SJSA1 (cell line): Measurements from ENCODE around the gene SUN3. TPM values are rescaled to one million over a fixed set of nuclear protein-coding genes. Genes with fewer than 3 reads are reported as not detected.

Experiments
- DNase-seq, 2 experiments: peaks; one replicate each; pipeline ENCODE4 v3.0.0-alpha.2; 2015 to 2020; ENCODE audit warnings: low spot score in 2 of 2, low read depth in 1 of 2
- H3K27ac ChIP-seq: fragments of 250-450 bp; sonication (Bioruptor Pico); 2 replicates; pipeline ENCODE4 v1.5.1; 2020; ENCODE audit warnings: mild to moderate bottlenecking, moderate library complexity
- H3K27me3 ChIP-seq: fragments of 250-450 bp; sonication (Bioruptor Pico); replicated peaks from 2 replicates; pipeline ENCODE4 v1.5.1; 2020; ENCODE audit warnings: mild to moderate bottlenecking, moderate library complexity
- H3K36me3 ChIP-seq: fragments of 250-450 bp; sonication (Bioruptor Pico); 2 replicates; pipeline ENCODE4 v1.5.1; 2020; ENCODE audit warnings: mild to moderate bottlenecking
- H3K4me1 ChIP-seq: fragments of 250-450 bp; sonication (Bioruptor Pico); replicated peaks from 2 replicates; pipeline ENCODE4 v1.6.1; 2021; ENCODE audit warnings: mild to moderate bottlenecking
- H3K4me3 ChIP-seq: fragments of 250-450 bp; sonication (Bioruptor Pico); 2 replicates; pipeline ENCODE4 v1.5.1; 2020; ENCODE audit warnings: mild to moderate bottlenecking
- H3K9me3 ChIP-seq: fragments of 250-450 bp; sonication (Bioruptor Pico); replicated peaks from 2 replicates; pipeline ENCODE4 v1.5.1; 2020; ENCODE audit warnings: mild to moderate bottlenecking
- total RNA-seq: library from RNA; depleted of rRNA; stranded (reverse); fragments of >200 nt; shearing (Covaris generic); gene quantifications from 2 replicates; pipeline ENCODE4 v1.2.3, GENCODE V29; 2014

Gene SUN3
- total RNA-seq, 1 experiment from 2014 or later = 24.4 TPM

DNA sequence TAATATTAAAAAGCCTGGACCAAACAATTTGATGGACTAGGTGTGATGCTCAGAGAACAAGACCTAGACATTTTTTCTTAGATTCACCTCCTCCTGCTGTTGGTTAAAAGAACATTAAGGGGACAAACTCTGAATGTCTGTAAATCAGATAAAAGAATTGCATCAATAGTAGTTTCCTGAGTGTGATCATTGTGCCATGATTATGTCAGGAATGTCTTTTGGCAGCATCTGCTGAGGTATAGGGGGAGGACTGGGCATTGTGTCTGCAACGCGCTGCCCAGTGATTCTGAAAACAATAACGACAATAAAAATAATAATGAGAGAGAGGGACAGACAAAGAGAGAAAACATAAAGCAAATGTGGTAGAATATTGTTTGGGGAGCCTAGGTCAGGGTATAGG, 13.3 kb upstream of the SUN3 start:
- H3K4me1 ChIP-seq = peaks cover 47% of the 10 kb centered on the region
- no peaks in the 10 kb centered on the region for H3K36me3 ChIP-seq
- no peak overlapping the region for H3K4me3 ChIP-seq
- H3K27ac ChIP-seq = peak overlapping the region; percentile 99
- H3K27me3 ChIP-seq = no peaks in the 10 kb centered on the region
- DNase-seq = peak; percentile 57 to 79
- H3K9me3 ChIP-seq = no peaks in the 10 kb centered on the region

DNA sequence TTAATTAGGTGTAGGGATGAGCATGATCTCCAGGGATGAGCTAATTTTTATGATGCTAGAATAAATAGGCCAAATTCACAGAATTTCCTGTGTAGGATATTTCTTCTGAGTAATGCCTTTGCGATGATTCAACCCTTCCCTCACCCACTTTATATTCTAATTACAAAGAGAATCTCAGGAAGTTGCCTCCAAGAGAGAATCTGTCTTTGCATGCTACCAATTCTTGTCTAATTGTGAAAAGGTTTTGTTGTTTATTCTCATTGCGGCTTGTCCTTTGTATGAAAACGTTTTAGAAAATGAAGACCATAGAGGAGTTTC, 12.7 kb upstream of the SUN3 start:
- H3K4me1 ChIP-seq = peaks cover 47% of the 10 kb centered on the region
- no peaks in the 10 kb centered on the region for H3K27me3 ChIP-seq
- no peak overlapping the region for H3K4me3 ChIP-seq
- DNase-seq = peak in 1 of 2 experiments; percentile 92
- H3K36me3 ChIP-seq = no peaks in the 10 kb centered on the region
- no peaks in the 10 kb centered on the region for H3K9me3 ChIP-seq
- peak overlapping the region; percentile 99 for H3K27ac ChIP-seq

DNA sequence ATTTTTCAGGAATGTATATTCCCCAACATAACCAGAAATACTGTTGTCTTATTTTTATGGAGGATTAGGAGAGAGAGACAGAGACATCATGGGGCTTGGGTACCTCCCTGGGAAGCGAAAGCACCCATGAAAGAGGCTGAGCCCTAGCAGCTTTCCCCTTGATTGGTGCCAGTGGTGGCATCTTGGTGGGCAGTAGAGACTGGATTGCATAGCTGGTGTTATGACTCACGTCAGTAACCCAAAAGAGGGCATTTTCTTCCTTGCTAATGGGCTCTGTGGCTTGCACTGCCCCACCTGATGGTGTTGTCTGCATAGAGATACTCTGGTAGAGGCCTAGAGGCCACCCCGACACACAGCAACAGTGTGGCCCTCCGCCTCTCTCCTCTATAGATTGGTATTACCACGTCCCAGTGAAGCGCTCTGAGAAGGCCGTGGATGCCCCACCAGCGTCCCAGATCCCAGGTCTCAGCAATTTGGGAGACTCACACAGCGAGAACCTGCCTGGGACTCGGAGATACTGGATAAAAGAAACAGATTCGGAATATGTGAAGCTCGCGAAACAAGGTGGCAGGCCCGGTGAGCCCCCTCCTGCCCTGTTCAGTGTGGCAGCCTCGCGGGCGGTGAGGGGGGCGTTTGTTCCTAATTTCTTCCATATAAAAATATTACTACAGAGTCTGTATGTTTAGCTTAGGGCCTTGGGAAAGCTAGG, 12.2 kb upstream of the SUN3 start:
- Histone ChIP-seq H3K4me3 (no peak overlapping the region), H3K36me3 (no peaks in the 10 kb centered on the region), H3K4me1 (peaks cover 49% of the 10 kb centered on the region), H3K27me3 (no peaks in the 10 kb centered on the region), H3K9me3 (no peaks in the 10 kb centered on the region), H3K27ac (peak overlapping the region; percentile 99)
- DNase-seq = peak; percentile 57 to 59

DNA sequence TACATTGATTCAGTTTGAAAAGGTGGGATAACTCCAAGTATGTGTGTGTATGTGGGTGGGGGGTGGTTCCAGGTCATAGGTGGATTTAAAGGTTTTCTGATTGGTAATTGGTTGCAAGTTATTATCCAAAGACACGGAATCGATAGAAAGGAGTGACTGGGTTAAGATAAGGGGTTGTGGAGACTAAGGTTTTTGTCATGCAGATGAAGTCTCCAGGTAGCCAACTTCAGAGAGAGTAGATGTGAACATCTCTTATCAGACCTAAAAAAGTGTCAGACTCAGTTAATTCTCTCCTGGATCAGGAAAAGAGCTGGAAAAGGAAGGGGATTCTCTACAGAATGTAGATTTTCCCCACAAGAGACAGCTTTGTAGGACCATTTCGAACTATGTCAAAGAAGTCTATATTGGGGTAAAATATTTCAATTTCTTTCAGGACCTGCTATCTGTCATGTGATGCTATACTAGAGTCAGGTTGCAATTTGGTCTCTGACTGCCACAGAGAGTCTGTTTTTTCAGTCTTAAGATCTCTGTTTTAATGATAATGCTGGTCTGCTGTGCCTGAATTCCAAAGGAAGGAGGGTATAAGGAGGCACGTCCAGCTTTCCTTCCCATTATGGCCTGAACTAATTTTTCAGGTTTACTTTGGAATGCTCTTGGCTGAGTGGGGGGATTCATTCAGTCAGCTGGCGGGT, 10.1 kb upstream of the SUN3 start:
- H3K27ac ChIP-seq = no peak overlapping the region
- no peaks in the 10 kb centered on the region for H3K27me3 ChIP-seq
- no peak overlapping the region for H3K4me3 ChIP-seq
- H3K36me3 ChIP-seq = no peaks in the 10 kb centered on the region
- H3K4me1 ChIP-seq = peaks cover 65% of the 10 kb centered on the region
- H3K9me3 ChIP-seq = no peaks in the 10 kb centered on the region
- no peak for DNase-seq

DNA sequence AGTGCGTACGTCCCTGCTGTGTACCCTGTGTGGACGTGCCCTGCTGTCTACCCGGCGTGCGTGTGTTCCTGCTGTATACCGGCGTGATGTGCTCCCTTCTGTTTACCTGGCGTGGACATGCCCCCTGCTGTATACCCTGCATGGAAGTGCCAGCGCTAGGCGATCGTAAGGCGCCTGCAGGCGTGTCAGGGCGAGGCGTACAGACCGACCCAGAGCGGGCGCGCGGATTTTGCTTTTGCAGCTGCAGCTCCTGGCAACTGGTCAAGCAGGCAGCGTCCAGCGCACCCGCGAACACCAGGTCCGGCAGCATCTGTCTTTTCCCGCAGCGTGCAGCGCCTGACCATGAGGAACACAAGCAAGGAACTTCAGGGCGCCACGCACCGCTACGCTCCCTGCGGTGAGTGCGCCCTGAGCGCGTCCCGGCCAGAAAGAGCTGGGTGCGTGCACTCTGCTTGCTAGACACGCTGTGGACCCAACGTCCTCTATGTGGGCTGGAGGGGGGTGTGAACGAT, 7.1 kb upstream of the SUN3 start:
- peaks cover 49% of the 10 kb centered on the region for H3K4me1 ChIP-seq
- H3K27ac ChIP-seq = no peak overlapping the region; the same call in 1 of the 2 replicates
- no peaks in the 10 kb centered on the region for H3K27me3 ChIP-seq
- no peaks in the 10 kb centered on the region for H3K36me3 ChIP-seq
- peak in 1 of 2 experiments; percentile 51 for DNase-seq
- no peaks in the 10 kb centered on the region for H3K9me3 ChIP-seq
- H3K4me3 ChIP-seq = peak overlapping the region; percentile 48

DNA sequence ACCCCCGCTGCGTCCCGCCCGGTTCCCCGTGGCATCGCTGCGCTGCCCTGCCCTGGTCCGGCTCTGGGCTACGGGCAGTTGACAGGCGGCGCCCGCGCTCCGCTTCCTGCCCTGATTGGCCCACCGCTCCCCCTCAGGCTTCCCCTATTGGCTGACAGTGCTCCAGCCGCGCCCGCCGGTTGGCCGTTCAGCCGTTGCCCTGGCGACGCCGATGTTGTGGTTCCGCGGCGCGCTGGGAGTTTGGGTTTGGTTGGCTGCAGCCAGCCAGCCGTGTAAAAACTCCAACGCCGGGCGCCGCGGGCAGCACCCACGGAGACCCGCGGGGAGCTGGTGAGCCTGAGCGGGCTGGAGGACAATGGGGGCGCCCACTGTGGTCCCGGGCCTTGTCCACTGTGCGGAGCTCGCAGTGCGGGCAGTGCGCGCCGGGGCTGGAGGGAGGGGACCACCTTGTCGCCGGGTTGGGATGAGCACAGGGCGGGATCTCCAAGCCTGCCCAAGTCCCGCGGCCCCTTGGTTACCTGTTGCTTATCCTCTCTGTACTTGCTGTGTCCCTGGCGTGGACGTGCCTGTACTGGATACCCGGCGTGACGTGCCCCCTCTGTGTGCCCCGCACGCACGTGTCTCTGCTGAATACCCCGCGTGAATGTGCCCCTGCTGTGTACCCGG, 6.5 kb upstream of the SUN3 start, which contains the start of gene C7orf57:
TSS of gene C7orf57 (plus strand) at position 243 of the 666 bp plus-strand sequence. CDS start 766 bp downstream, outside the sequence.
- Histone ChIP-seq H3K27ac (peak within 1 kb of the TSS; percentile 67), H3K4me3 (peak within 1 kb of the TSS; percentile 48), H3K27me3 (no peaks in the 10 kb centered on the region), H3K9me3 (no peaks in the 10 kb centered on the region), H3K36me3 (no peaks in the 10 kb centered on the region), H3K4me1 (peaks cover 45% of the 10 kb centered on the region)
- peak; percentile 85 to 94 for DNase-seq

DNA sequence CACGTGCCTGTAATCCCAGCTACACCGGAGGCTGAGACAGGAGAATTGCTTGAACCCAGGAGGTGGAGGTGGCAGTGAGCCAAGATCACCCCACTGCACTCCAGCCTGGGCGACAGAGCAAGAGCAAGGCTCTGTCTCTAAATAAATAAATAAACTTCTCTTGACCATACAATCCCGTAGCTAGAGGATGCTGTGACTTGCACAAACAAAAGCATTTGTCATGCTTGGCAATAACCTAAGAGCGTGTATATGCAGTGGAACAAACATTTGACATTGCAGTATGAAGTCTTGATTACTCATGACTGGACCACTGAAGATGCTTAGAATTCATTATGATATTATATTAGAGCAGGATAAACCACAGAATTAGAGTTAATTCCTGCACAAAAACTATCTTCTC, 5.0 kb upstream of the SUN3 start:
- Histone ChIP-seq H3K4me3 (no peak overlapping the region), H3K27ac (no peak overlapping the region)

DNA sequence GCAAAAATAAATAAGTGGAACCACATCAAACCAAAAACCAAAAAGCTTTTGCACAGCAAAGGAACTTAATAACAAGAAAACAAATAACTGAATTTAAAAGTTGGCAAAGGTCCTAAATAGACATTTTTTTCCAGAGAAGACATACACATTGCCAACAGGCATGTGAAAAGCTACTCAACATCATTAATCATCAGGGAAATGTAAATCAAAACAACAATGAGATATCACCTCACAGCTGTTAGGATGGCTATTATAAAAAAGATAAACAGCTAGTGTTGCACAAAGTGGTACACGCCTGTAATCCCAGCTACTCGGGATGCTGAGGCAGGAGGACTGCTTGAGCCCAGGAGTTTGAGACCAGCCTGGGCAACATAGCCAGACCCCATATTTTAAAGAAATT, 2.2 kb upstream of the SUN3 start:
- DNase-seq = peak in 1 of 2 experiments; percentile 39
- H3K4me3 ChIP-seq = no peak overlapping the region
- H3K36me3 ChIP-seq = no peaks in the 10 kb centered on the region
- peaks cover 35% of the 10 kb centered on the region for H3K4me1 ChIP-seq
- no peaks in the 10 kb centered on the region for H3K27me3 ChIP-seq
- H3K27ac ChIP-seq = no peak overlapping the region
- H3K9me3 ChIP-seq = no peaks in the 10 kb centered on the region

More for the DNA sequence above, 5.0 kb upstream of the SUN3 start:
- H3K4me1 ChIP-seq = peaks cover 31% of the 10 kb centered on the region
- DNase-seq = peak; percentile 53 to 59
- H3K9me3 ChIP-seq = no peaks in the 10 kb centered on the region
- no peaks in the 10 kb centered on the region for H3K27me3 ChIP-seq
- no peaks in the 10 kb centered on the region for H3K36me3 ChIP-seq

DNA sequence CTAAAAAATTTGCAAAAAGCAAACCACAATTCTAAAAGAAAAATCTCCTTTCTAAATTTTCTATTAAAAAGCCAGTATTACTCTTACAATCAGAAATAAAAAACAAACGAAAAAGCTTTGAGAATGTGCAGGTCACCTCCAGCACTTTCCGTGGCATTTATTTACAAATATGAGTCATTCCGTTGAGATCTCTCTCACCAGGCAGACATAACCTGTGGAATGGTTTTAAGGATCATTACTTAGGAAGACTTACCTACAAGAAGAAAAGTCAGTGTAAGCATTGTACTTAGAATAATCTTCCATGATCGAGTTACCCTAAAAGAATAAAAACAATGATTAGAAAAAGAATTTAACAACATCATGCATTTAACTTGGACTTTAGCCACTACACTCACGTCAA, 3.3 kb downstream of the SUN3 start:
- no peaks in the 10 kb centered on the region for H3K9me3 ChIP-seq
- no peak for DNase-seq
- no peaks in the 10 kb centered on the region for H3K27me3 ChIP-seq
- H3K4me1 ChIP-seq = peaks cover 24% of the 10 kb centered on the region
- H3K27ac ChIP-seq = no peak overlapping the region
- no peak overlapping the region for H3K4me3 ChIP-seq
- no peaks in the 10 kb centered on the region for H3K36me3 ChIP-seq

DNA sequence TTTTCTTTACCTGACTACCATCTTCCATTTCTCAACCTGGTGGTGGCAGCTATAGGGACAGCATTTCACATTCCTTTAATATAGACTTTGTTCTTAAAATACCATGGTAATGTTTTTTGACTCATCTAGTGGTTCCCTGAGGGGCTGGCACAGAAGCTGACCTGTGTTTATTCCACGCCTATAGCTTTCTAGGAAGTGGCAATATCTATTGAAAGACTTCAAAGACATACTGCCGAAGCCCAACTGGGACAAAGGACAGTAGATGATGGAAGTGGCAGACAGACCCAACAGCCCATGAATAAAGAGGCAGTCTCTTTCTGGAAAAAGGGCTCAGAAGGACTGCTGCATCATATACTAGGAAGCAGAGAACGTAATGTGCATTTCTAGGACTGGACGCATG, 11.2 kb downstream of the SUN3 start:
- H3K36me3 ChIP-seq = no peaks in the 10 kb centered on the region
- no peak for DNase-seq
- no peak overlapping the region for H3K4me3 ChIP-seq
- H3K27me3 ChIP-seq = no peaks in the 10 kb centered on the region
- H3K9me3 ChIP-seq = no peaks in the 10 kb centered on the region
- peaks cover 15% of the 10 kb centered on the region for H3K4me1 ChIP-seq
- H3K27ac ChIP-seq = no peak overlapping the region

DNA sequence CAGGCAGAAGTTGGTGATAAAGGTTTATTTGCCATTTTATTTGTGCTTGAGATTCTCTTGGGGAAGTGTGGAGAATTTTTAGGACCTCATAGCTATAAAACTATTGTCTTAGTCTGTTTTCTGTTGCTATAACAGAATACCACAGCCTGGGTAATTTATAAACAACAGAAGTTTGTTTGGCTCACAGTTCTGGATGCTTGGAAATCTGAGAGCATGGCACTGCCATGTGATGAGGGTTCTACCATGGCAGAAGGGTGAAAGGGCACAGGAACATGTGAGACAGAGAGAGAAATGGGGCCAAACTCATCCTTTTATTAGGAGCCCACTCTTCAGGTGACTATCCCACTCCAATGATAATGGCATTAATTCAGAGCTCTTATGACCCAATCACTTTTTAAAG, 12.3 kb downstream of the SUN3 start:
- no peaks in the 10 kb centered on the region for H3K36me3 ChIP-seq
- peak overlapping the region; percentile 31 for H3K27ac ChIP-seq
- H3K27me3 ChIP-seq = no peaks in the 10 kb centered on the region
- no peak overlapping the region for H3K4me3 ChIP-seq
- no peaks in the 10 kb centered on the region for H3K9me3 ChIP-seq
- peaks cover 15% of the 10 kb centered on the region for H3K4me1 ChIP-seq
- no peak for DNase-seq

DNA sequence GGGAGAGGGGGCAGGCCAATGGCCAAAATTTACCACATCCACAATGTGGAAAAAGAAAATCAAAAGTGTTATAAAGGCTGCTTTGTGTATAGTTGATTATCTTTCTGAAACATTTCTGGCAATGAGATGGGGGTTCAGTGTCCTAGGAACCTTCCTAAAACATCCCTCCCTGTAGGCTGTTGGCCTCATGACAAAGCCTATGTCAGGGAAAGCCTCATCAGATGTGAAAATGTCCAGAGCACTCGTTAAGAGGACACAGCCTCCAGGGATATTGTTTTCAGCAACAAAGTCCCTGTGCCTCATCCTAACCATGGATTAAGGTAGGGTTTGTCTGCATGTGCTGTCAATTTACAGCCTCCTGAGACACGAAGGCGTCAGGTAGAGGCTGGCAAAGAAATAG, 17.0 kb downstream of the SUN3 start:
- H3K9me3 ChIP-seq = no peaks in the 10 kb centered on the region
- no peak overlapping the region for H3K27ac ChIP-seq
- DNase-seq = no peak
- no peaks in the 10 kb centered on the region for H3K27me3 ChIP-seq
- no peak overlapping the region for H3K4me3 ChIP-seq
- peaks cover 31% of the 10 kb centered on the region for H3K4me1 ChIP-seq
- no peaks in the 10 kb centered on the region for H3K36me3 ChIP-seq

DNA sequence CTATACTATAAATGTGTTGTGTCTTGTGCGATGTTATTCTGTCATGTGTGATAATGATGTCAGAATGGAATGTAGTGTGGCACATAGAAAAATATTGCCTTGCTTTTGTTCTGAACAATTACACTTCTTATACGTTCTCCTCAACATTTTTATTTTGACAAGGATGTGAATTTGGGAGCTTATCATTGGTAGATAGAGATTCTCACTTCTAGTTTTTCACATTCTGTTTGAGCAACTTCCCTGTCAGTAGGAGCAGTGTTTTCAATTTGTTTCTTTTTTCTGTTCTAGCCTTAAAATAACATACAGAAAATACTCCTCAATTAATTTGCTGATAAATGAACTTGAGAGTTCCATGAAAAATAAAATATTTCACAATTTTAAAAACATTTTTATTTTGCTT, 17.6 kb downstream of the SUN3 start:
- H3K27ac ChIP-seq = no peak overlapping the region
- no peaks in the 10 kb centered on the region for H3K27me3 ChIP-seq
- H3K9me3 ChIP-seq = no peaks in the 10 kb centered on the region
- no peaks in the 10 kb centered on the region for H3K36me3 ChIP-seq
- peaks cover 29% of the 10 kb centered on the region for H3K4me1 ChIP-seq
- DNase-seq = no peak
- H3K4me3 ChIP-seq = no peak overlapping the region

DNA sequence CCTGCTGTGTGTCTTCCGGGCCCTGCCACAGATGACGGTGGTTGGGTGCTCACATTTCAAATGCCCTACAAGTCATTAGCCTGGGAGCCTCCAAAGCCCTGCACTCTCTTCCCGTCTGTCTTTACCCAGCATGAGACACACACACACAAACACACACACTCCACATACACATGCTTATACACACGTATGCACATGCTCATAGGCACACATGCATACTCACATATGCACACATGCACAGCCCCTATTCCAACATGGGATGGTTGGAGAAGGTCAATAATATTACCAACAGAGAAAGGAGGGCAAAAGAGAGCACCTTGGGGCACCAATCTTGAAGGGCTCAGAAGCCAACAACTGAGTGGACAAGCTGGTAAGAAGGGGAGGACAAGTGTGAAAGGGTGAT, 19.0 kb downstream of the SUN3 start:
- Histone ChIP-seq H3K4me1 (peaks cover 33% of the 10 kb centered on the region), H3K27me3 (no peaks in the 10 kb centered on the region), H3K36me3 (no peaks in the 10 kb centered on the region), H3K9me3 (no peaks in the 10 kb centered on the region), H3K4me3 (no peak overlapping the region), H3K27ac (no peak overlapping the region)
- DNase-seq = no peak
